K562 (cell line): ENCODE data around the gene FN3KRP. TPM values are rescaled to one million over a fixed set of nuclear protein-coding genes. Genes with fewer than 3 reads are reported as not detected.

Experiments
- ATAC-seq: fragments of 200-7000 bp; cut with Tn5 transposase; 3 replicates; pipeline ENCODE4 v1.9.1; 2020; ENCODE audit warnings: moderate library complexity
- BruUV-seq: library from RNA; stranded (reverse); fragments of 400-500 nt; replicated peaks from 2 replicates; lab custom pipeline; 2021; lab: Mats Ljungman, UMichigan
- CTCF ChIA-PET: fragments of 300-600 bp; formaldehyde crosslinking; extraction: SDS; loops from one replicate; lab custom pipeline; 2021; ENCODE audit warnings: low intra/inter-chr PET ratio; lab: Yijun Ruan, JAX
- POLR2A ChIA-PET: fragments of 300-600, 350-650 bp; sonication (Branson Sonifier 250); formaldehyde crosslinking; extraction: SDS; loops from one replicate; lab custom pipeline; 2021; ENCODE audit warnings: antibody characterized with exemption, inconsistent platforms; lab: Yijun Ruan, JAX
- DNase-seq, 4 experiments: peaks; one replicate each; pipeline versions ENCODE4 v3.0.0 to v3.0.0-alpha.2; 2011 to 2018; ENCODE audit warnings: low spot score in 3 of 4, mixed read lengths in 3 of 4; ENCODE audit errors: extremely low read depth in 1 of 4
- FAIRE-seq: peaks from 2 replicates; lab custom pipeline; 2011; peaks lifted over from hg19 to GRCh38; lab: Jason Lieb, UNC
- H2AFZ ChIP-seq: 2 replicates; pipeline ENCODE4 v1.6.0; 2011; ENCODE audit warnings: low read depth, low read length, control low read depth, inconsistent platforms
- H3K27ac ChIP-seq: fragments of 200-600 bp; 3 replicates; pipeline ENCODE4 v1.8.0; 2011; ENCODE audit warnings: low read depth, mild to moderate bottlenecking, control low read depth, inconsistent platforms, low read length, moderate library complexity, mixed read lengths; ENCODE audit errors: extremely low read depth
- H3K27me3 ChIP-seq, 2 experiments: fragments of 300-600 bp in 1 of 2; 2 replicates in 1 of 2; 3 replicates in 1 of 2; pipeline versions ENCODE4 v1.6.0 to v1.8.0; 2011; ENCODE audit warnings: inconsistent platforms in 2 of 2, low read length in 2 of 2, mild to moderate bottlenecking in 1 of 2, mixed read lengths in 1 of 2, moderate library complexity in 1 of 2; ENCODE audit not compliant: control insufficient read depth in 2 of 2, insufficient read depth in 2 of 2
- H3K36me3 ChIP-seq: fragments of 300-600 bp; 3 replicates; pipeline ENCODE4 v1.8.0; 2011; ENCODE audit warnings: mild to moderate bottlenecking, low read length, inconsistent platforms; ENCODE audit not compliant: control insufficient read depth, insufficient read depth
- H3K4me1 ChIP-seq, 2 experiments: fragments of 200-600 bp in 1 of 2; replicated peaks in 1 of 2; 2 replicates in 1 of 2; 3 replicates in 1 of 2; pipeline versions ENCODE4 v1.5.1 to v1.8.0; 2011; ENCODE audit warnings: inconsistent platforms in 2 of 2, low read length in 2 of 2, mild to moderate bottlenecking in 1 of 2, mixed read lengths in 1 of 2, moderate library complexity in 1 of 2; ENCODE audit not compliant: control insufficient read depth in 2 of 2, insufficient read depth in 2 of 2
- H3K4me2 ChIP-seq: 2 replicates; pipeline ENCODE4 v1.6.1; 2011; ENCODE audit warnings: low read length, control low read depth, inconsistent platforms, mixed read lengths; ENCODE audit not compliant: insufficient read depth
- H3K4me3 ChIP-seq: fragments of 200-600 bp; sonication (generic), shearing (Covaris generic); 2 replicates; pipeline ENCODE4 v1.5.1; 2016; ENCODE audit warnings: control low read depth, inconsistent platforms
- H3K79me2 ChIP-seq: fragments of 200-600 bp; 3 replicates; pipeline ENCODE4 v1.8.0; 2011; ENCODE audit warnings: low read length, inconsistent platforms; ENCODE audit not compliant: control insufficient read depth, insufficient read depth
- H3K9ac ChIP-seq, 2 experiments: 2 replicates each; pipeline versions ENCODE4 v1.6.0 to v1.6.1; 2011; ENCODE audit warnings: low read depth in 2 of 2, low read length in 2 of 2, control low read depth in 1 of 2, inconsistent platforms in 1 of 2, mild to moderate bottlenecking in 1 of 2, mixed read lengths in 1 of 2; ENCODE audit not compliant: insufficient read depth in 1 of 2
- H3K9me1 ChIP-seq: one replicate; pipeline ENCODE4 v1.6.0; 2011; ENCODE audit warnings: inconsistent platforms, mild to moderate bottlenecking, low read length, moderate library complexity; ENCODE audit not compliant: control insufficient read depth, insufficient read depth
- H3K9me3 ChIP-seq: replicated peaks from 2 replicates; pipeline ENCODE4 v1.5.1; 2011; ENCODE audit warnings: low read depth, low read length, inconsistent platforms; ENCODE audit not compliant: control insufficient read depth, insufficient read depth
- H4K20me1 ChIP-seq: replicated peaks from 2 replicates; pipeline ENCODE4 v1.6.1; 2011; ENCODE audit warnings: low read length, inconsistent platforms, mixed read lengths; ENCODE audit not compliant: control insufficient read depth, insufficient read depth
- CHCHD3 ChIP-seq: fragments of 250-450 bp; sonication (Bioruptor Pico); IDR thresholded peaks from 2 replicates; pipeline ENCODE4 v2.1.2; 2022; ENCODE audit warnings: mild to moderate bottlenecking
- CLOCK ChIP-seq: fragments of 250-450 bp; sonication (Bioruptor Pico); IDR thresholded peaks from 2 replicates; pipeline ENCODE4 v1.4.0; 2020; ENCODE audit warnings: mild to moderate bottlenecking, moderate library complexity, borderline replicate concordance
- PYGO2 ChIP-seq: fragments of 450-650 bp; IDR thresholded peaks from 2 replicates; pipeline ENCODE4 v1.6.1; 2016; ENCODE audit warnings: mild to moderate bottlenecking, missing genetic modification characterization, moderate library complexity, missing compliant biosample characterization
- SRSF9 ChIP-seq: fragments of 200-400 bp; formaldehyde crosslinking; IDR thresholded peaks from 2 replicates; pipeline ENCODE4 v1.6.1; 2017; ENCODE audit warnings: low read depth, low read length, borderline replicate concordance
- WGBS: fragments of 100-300 bp; shearing (Covaris generic); methylation state at CpG from one replicate; pipeline ENCODE4 v1.1.6; 2016; ENCODE audit warnings: low coverage, mixed read lengths; ENCODE audit not compliant: insufficient coverage; ENCODE audit errors: missing lambda C conversion rate; 5-methylcytosine and 5-hydroxymethylcytosine counted together
- in situ Hi-C: fragments of 300-500 bp; cut with MboI; formaldehyde crosslinking; loops from 4 replicates; pipeline ENCODE4 v1.15.0; 2018; ENCODE audit warnings: inconsistent platforms, mixed read lengths
- intact Hi-C: fragments of 100-400 bp; cut with micrococcal nuclease; formaldehyde crosslinking; loops from 2 replicates; pipeline ENCODE4 v1.14.2; 2022
- polyA plus RNA-seq, 8 experiments: library from polyadenylated mRNA; depleted of rRNA in 4 of 8; stranded (reverse) in 5 of 8; unstranded in 3 of 8; fragments of >200 nt; fragmentation: Nextera tagmentation in 2 of 8; fragmentation: Illumina TruSeq in 1 of 8; extraction: Ambion mirVana in 2 of 8; extraction: Trizol in 1 of 8; gene quantifications; 2 replicates each; pipeline versions ENCODE4 v1.2.1 to v1.2.3, GENCODE V29; 2011 to 2014; ENCODE audit warnings: inconsistent platforms in 1 of 8, missing spikeins in 1 of 8
- total RNA-seq, 7 experiments: library from RNA; depleted of rRNA in 6 of 7; stranded (reverse); fragments of >200 nt in 6 of 7; fragmentation: Illumina TruSeq in 2 of 7; extraction: Trizol in 2 of 7; gene quantifications; 2 replicates each; pipeline versions ENCODE4 v1.2.1 to v1.2.3, GENCODE V29; 2011 to 2021; ENCODE audit warnings: low replicate concordance in 1 of 7
- TF ChIP-seq, protein P1 (sequence below): fragments of 450-650 bp; IDR thresholded peaks from 2 replicates; pipeline ENCODE4 v1.6.1; 2016; ENCODE audit warnings: mild to moderate bottlenecking, moderate library complexity

The FN3KRP gene
- total and polyA plus RNA-seq, 9 of the 15 experiments (the other 6 are each of a cell fraction or from before 2014, with no cell fraction given) = 2.0 to 32.1 (median 24.9) TPM

- H3K27me3 ChIP-seq = peaks cover 0 to 6% of the 10 kb centered on the region in 2 experiments; a peak in 2 of 5 replicates
- H3K9me3 ChIP-seq = peaks cover 8% of the 10 kb centered on the region
- no TSS peak for BruUV-seq
- WGBS = 0% methylated on average over 58 of the region's 112 CpGs
- H3K9ac ChIP-seq = peak within 1 kb of the TSS in 1 of 2 experiments; percentile 91; a peak in 3 of 4 replicates
- no peak within 1 kb of the TSS for H3K27ac ChIP-seq
- ATAC-seq (peak; percentile 100), FAIRE-seq (peak; percentile 92), DNase-seq (peak; percentile 98 to 99 (median 98))
- H3K36me3 ChIP-seq = no peaks in the 10 kb centered on the region
- peak within 1 kb of the TSS; percentile 92 for H2AFZ ChIP-seq
- H3K9me1 ChIP-seq = peaks cover 3% of the 10 kb centered on the region
- peak within 1 kb of the TSS; percentile 80 for H3K4me2 ChIP-seq
- H4K20me1 ChIP-seq = 0 out of 2 replicates have a peak, but pooled peaks cover 2% of the 10 kb centered on the region
- intact Hi-C loops (no loop called here), in situ Hi-C loops (no loop called here)
- POLR2A ChIA-PET = interaction anchor here (0.6 kb wide), 1 partner anchor 13 kb away, joined by 3 read pairs; no protein-coding TSS in a partner anchor
- peak within 1 kb of the TSS; percentile 53 for H3K4me3 ChIP-seq
- CTCF ChIA-PET = no interaction called here
- H3K4me1 ChIP-seq = peaks cover 0 to 42% of the 10 kb centered on the region in 2 experiments; a peak in 3 of 5 replicates
- no peaks in the 10 kb centered on the region for H3K79me2 ChIP-seq
- TF ChIP-seq PYGO2 (no peak), CLOCK (CRISPR knock-in tag) (no peak), SRSF9 (no peak), CHCHD3 (CRISPR knock-in tag) (no peak)
- TF ChIP-seq, protein P1, sequence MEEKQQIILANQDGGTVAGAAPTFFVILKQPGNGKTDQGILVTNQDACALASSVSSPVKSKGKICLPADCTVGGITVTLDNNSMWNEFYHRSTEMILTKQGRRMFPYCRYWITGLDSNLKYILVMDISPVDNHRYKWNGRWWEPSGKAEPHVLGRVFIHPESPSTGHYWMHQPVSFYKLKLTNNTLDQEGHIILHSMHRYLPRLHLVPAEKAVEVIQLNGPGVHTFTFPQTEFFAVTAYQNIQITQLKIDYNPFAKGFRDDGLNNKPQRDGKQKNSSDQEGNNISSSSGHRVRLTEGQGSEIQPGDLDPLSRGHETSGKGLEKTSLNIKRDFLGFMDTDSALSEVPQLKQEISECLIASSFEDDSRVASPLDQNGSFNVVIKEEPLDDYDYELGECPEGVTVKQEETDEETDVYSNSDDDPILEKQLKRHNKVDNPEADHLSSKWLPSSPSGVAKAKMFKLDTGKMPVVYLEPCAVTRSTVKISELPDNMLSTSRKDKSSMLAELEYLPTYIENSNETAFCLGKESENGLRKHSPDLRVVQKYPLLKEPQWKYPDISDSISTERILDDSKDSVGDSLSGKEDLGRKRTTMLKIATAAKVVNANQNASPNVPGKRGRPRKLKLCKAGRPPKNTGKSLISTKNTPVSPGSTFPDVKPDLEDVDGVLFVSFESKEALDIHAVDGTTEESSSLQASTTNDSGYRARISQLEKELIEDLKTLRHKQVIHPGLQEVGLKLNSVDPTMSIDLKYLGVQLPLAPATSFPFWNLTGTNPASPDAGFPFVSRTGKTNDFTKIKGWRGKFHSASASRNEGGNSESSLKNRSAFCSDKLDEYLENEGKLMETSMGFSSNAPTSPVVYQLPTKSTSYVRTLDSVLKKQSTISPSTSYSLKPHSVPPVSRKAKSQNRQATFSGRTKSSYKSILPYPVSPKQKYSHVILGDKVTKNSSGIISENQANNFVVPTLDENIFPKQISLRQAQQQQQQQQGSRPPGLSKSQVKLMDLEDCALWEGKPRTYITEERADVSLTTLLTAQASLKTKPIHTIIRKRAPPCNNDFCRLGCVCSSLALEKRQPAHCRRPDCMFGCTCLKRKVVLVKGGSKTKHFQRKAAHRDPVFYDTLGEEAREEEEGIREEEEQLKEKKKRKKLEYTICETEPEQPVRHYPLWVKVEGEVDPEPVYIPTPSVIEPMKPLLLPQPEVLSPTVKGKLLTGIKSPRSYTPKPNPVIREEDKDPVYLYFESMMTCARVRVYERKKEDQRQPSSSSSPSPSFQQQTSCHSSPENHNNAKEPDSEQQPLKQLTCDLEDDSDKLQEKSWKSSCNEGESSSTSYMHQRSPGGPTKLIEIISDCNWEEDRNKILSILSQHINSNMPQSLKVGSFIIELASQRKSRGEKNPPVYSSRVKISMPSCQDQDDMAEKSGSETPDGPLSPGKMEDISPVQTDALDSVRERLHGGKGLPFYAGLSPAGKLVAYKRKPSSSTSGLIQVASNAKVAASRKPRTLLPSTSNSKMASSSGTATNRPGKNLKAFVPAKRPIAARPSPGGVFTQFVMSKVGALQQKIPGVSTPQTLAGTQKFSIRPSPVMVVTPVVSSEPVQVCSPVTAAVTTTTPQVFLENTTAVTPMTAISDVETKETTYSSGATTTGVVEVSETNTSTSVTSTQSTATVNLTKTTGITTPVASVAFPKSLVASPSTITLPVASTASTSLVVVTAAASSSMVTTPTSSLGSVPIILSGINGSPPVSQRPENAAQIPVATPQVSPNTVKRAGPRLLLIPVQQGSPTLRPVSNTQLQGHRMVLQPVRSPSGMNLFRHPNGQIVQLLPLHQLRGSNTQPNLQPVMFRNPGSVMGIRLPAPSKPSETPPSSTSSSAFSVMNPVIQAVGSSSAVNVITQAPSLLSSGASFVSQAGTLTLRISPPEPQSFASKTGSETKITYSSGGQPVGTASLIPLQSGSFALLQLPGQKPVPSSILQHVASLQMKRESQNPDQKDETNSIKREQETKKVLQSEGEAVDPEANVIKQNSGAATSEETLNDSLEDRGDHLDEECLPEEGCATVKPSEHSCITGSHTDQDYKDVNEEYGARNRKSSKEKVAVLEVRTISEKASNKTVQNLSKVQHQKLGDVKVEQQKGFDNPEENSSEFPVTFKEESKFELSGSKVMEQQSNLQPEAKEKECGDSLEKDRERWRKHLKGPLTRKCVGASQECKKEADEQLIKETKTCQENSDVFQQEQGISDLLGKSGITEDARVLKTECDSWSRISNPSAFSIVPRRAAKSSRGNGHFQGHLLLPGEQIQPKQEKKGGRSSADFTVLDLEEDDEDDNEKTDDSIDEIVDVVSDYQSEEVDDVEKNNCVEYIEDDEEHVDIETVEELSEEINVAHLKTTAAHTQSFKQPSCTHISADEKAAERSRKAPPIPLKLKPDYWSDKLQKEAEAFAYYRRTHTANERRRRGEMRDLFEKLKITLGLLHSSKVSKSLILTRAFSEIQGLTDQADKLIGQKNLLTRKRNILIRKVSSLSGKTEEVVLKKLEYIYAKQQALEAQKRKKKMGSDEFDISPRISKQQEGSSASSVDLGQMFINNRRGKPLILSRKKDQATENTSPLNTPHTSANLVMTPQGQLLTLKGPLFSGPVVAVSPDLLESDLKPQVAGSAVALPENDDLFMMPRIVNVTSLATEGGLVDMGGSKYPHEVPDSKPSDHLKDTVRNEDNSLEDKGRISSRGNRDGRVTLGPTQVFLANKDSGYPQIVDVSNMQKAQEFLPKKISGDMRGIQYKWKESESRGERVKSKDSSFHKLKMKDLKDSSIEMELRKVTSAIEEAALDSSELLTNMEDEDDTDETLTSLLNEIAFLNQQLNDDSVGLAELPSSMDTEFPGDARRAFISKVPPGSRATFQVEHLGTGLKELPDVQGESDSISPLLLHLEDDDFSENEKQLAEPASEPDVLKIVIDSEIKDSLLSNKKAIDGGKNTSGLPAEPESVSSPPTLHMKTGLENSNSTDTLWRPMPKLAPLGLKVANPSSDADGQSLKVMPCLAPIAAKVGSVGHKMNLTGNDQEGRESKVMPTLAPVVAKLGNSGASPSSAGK = peak; percentile 45; the same call in 1 of the 2 replicates
These were observed 18.2 kb upstream of the FN3KRP start, which contains the start of gene RAB40B for GRCh38 chr17:82698065-82698973. TSS of gene RAB40B (minus strand) at chr17:82698698. CDS start at chr17:82698596, 102 bp downstream.
